ENCODE results near the gene ANGPTL3.

Gene ANGPTL3

DNA sequence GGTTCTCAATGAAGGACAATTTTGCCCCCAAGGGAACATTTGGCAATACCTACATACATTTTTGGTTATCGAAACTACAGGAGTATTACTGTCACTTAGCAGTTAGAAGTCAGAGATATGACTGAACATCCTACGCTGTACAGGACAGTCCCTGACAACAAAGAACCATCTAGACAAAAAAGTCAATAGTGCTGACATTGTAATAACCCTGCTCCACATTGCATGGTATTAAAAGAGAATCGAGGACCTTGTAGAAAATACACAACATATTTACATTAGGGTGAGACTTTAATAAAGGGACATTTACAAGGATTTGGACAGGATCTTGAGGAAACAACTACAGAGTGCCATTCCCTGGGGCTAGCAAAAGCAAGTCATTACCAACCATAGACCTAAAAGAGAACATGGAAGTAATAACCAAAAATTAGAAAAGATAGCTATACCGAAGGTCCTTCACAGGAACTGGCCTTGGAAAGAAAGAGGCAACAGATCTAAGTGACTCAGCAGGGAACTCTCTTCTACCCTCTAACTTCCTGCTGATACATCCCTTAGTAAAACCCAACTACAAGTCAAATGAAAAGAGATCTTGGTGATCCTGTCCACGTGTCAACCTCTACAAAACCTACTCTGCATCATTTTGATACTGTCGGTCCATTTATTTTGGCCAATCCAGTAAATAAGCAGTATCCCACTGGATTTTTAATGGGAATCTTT is 40.2 kb downstream of the ANGPTL3 start:
- no peak for TF ChIP-seq ZFX (IDR thresholded peaks at IDR 0.05; ENCODE audit: borderline replicate concordance)
- TF ChIP-seq, protein P1, sequence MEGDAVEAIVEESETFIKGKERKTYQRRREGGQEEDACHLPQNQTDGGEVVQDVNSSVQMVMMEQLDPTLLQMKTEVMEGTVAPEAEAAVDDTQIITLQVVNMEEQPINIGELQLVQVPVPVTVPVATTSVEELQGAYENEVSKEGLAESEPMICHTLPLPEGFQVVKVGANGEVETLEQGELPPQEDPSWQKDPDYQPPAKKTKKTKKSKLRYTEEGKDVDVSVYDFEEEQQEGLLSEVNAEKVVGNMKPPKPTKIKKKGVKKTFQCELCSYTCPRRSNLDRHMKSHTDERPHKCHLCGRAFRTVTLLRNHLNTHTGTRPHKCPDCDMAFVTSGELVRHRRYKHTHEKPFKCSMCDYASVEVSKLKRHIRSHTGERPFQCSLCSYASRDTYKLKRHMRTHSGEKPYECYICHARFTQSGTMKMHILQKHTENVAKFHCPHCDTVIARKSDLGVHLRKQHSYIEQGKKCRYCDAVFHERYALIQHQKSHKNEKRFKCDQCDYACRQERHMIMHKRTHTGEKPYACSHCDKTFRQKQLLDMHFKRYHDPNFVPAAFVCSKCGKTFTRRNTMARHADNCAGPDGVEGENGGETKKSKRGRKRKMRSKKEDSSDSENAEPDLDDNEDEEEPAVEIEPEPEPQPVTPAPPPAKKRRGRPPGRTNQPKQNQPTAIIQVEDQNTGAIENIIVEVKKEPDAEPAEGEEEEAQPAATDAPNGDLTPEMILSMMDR (IDR thresholded peaks at IDR 0.05): no peak
- H3K27ac ChIP-seq: no peak overlapping the region

DNA sequence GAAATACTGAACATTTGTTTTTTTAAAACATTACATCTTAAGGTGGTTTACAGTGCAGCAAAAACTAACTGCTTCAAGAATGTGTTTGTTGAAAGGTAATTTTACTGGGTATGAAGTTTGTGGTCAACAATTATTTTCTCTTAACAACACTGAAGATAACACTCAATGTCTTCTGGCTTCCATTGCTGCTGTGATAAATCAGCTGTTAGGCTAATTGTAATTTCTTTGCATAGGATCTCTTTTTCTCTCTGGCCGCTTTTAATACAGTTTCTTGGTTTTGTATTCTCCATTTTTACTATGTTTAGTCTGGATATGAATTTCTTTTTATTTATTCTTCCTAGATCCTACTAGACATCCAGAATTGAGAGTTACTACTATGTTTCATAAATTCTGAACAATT is 46.0 kb downstream of the ANGPTL3 start:
- TF ChIP-seq, protein P1 (IDR thresholded peaks at IDR 0.05): no peak
- TF ChIP-seq ZFX (IDR thresholded peaks at IDR 0.05; ENCODE audit: borderline replicate concordance): no peak
- H3K27ac ChIP-seq: no peak overlapping the region

DNA sequence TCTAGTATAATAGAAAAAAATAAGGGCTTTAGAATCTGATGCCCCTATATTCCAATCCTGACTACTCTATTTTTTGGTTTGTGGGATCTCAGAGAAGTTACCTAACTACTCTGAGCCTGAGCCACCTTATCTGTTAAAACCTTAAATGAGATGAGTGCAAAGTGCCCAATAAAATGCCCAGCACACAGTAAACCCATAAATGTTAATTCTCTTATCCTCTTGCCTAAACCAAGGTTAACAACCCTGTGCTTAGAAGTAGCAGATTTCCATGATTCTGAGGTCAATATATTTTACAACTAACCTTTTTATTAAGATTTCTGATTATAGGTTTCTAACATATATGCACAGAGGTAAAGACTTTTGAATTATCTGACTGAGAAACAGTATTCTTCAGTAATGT is 55.1 kb downstream of the ANGPTL3 start:
- TF ChIP-seq, protein P1 (IDR thresholded peaks at IDR 0.05): no peak
- no peak for TF ChIP-seq ZFX (IDR thresholded peaks at IDR 0.05; ENCODE audit: borderline replicate concordance)
- H3K27ac ChIP-seq: no peak overlapping the region

DNA sequence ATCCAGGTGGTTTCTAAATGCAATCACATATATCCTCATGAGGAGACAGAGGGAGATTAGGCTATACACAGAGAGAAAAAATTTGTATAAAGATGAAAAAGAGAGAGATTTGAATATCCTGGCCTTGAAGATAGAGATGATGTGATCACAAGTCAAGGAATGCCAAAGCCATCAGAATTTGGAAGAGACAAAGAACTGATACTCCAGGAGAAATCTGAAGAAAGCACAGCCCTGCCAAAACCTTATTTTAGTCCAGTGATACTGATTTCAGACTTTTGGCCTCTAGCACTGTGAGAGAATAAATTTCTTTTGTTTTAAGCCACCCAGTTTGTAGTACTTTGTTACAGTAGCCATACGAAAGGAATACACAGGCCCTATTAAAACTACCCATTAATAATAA is 57.4 kb downstream of the ANGPTL3 start:
- no peak overlapping the region for H3K27ac ChIP-seq
- TF ChIP-seq ZFX (IDR thresholded peaks at IDR 0.05; ENCODE audit: borderline replicate concordance): no peak
- TF ChIP-seq, protein P1 (IDR thresholded peaks at IDR 0.05): no peak

Measured in 22Rv1 (cell line).